Stomach (tissue), 19 donors: ENCODE data around the gene PANK2. TPM values are rescaled to one million over a fixed set of nuclear protein-coding genes. Genes with fewer than 3 reads are reported as not detected.
"Not testable (repeated sequence)": the region's sequence is repeated elsewhere in the genome, so short reads cannot be mapped to it uniquely, and the experiment has no call there.

Experiments used
- DNase-seq, 2 donors: peaks; one replicate each; pipeline versions ENCODE4 v3.0.0 to v3.0.0-alpha.2; 2013 to 2019
- H3K27ac ChIP-seq, 5 donors: fragments of 200-600 bp in 4 of 5; sonication (generic) in 4 of 5; one replicate each; pipeline ENCODE4 v1.5.1; 2013 to 2019; ENCODE audit warnings: mild to moderate bottlenecking in 1 of 5, moderate library complexity in 1 of 5
- H3K27me3 ChIP-seq, 3 donors: fragments of 200-600 bp; sonication (generic); one replicate each; pipeline ENCODE4 v1.5.1; 2017 to 2019; ENCODE audit warnings: mixed run types in 1 of 3
- H3K36me3 ChIP-seq, 4 donors: fragments of 200-600 bp; sonication (generic); 1 replicate in 3 of 4; 2 replicates in 1 of 4; pipeline ENCODE4 v1.5.1; 2016 to 2019
- H3K4me1 ChIP-seq, 4 donors: fragments of 200-600 bp; sonication (generic); one replicate each; pipeline ENCODE4 v1.5.1; 2016 to 2019
- H3K4me3 ChIP-seq, 4 donors: fragments of 200-600 bp; sonication (generic) in 3 of 4; one replicate each; pipeline ENCODE4 v1.5.1; 2016 to 2019; ENCODE audit warnings: mild to moderate bottlenecking in 1 of 4
- H3K9me3 ChIP-seq, 4 donors: fragments of 200-600 bp; sonication (generic); one replicate each; pipeline ENCODE4 v1.5.1; 2016 to 2019
- CTCF ChIP-seq, 7 experiments: fragments of 450-650 bp in 4 of 7; fragments of 200-600 bp in 3 of 7; sonication (generic) in 3 of 7; IDR thresholded peaks; one replicate each; pipeline ENCODE4 v1.5.1; 2016 to 2019; ENCODE audit warnings: antibody characterized with exemption in 7 of 7, control low read depth in 2 of 7, mild to moderate bottlenecking in 1 of 7
- EP300 ChIP-seq: sonication (generic); formaldehyde crosslinking; IDR thresholded peaks from one replicate; pipeline ENCODE4 v1.6.1; 2017; ENCODE audit warnings: antibody characterized with exemption
- POLR2A ChIP-seq, 4 donors: fragments of 450-650 bp; IDR thresholded peaks; one replicate each; pipeline ENCODE4 v1.6.1; 2016; ENCODE audit warnings: antibody characterized with exemption in 4 of 4, control low read depth in 2 of 4, mild to moderate bottlenecking in 1 of 4, moderate library complexity in 1 of 4
- POLR2AphosphoS5 ChIP-seq, 3 donors: sonication (generic); formaldehyde crosslinking; IDR thresholded peaks; one replicate each; pipeline ENCODE4 v1.6.1; 2016; ENCODE audit warnings: antibody characterized with exemption in 3 of 3
- WGBS, 5 donors: extraction: QIAGEN DNeasy Blood & Tissue Kit in 3 of 5; methylation state at CpG; one replicate each; pipeline versions ENCODE4 v1.1.5 to v1.1.7; 2013 to 2018; 5-methylcytosine and 5-hydroxymethylcytosine counted together
- intact Hi-C: fragments of 100-400 bp; cut with DNase I; formaldehyde crosslinking; loops from one replicate; pipeline ENCODE4 v1.15.1; 2023; ENCODE audit warnings: low total_unique reads
- long read RNA-seq, 10 donors: transcript quantifications; one replicate each; lab custom pipeline, GENCODE V29; 2026
- polyA plus RNA-seq, 3 donors: library from polyadenylated mRNA; stranded (reverse); fragments of 200-250 nt; gene quantifications; one replicate each; pipeline ENCODE4 v1.2.3, GENCODE V29; 2013
- total RNA-seq, 5 donors: library from RNA; depleted of rRNA; stranded (reverse); fragments of >200 nt; gene quantifications; one replicate each; pipeline versions ENCODE4 v1.1.0 to v1.2.3, GENCODE V29; 2014 to 2016
- donor health status: healthy with polysubstance abuse.
- donor health status: Bipolar disorder and iron deficiency.
- donor health status: healthy.

The PANK2 gene
- total RNA-seq (10 to 100 TPM in 4 of 5 donors, 1 to 10 TPM in 1; 8.8 to 68.4 (median 39.0) TPM), polyA plus RNA-seq (10 to 100 TPM; 19.3 to 28.5 (median 25.1) TPM)
- long read RNA-seq, donor 1, transcript PANK2-210 (1 exons, 661 nt): major isoform, 6 of 10 reads
- long read RNA-seq, donor 1, partial matches to known transcripts: 0 of 10 reads
- long read RNA-seq, donor 1, other reads (novel, unspliced or antisense): 0 of 10 reads
- long read RNA-seq, donor 2, transcript PANK2-210 (1 exons, 661 nt): major isoform, 6 of 10 reads
- long read RNA-seq, donor 2, partial matches to known transcripts: 0 of 10 reads
- long read RNA-seq, donor 2, other reads (novel, unspliced or antisense): 0 of 10 reads
- long read RNA-seq, donor 3, transcript PANK2-210 (1 exons, 661 nt): major isoform, 5 of 12 reads
- long read RNA-seq, donor 3, transcript PANK2-202 (7 exons, 1,843 nt): major isoform, 5 of 12 reads
- long read RNA-seq, donor 3, partial matches to known transcripts: 0 of 12 reads
- long read RNA-seq, donor 3, other reads (novel, unspliced or antisense): 0 of 12 reads
- long read RNA-seq, donor 4: 0 reads
- long read RNA-seq, donor 5, transcript PANK2-210 (1 exons, 661 nt): major isoform, 16 of 23 reads
- long read RNA-seq, donor 5, transcript PANK2-201 (7 exons, 2,280 nt): minor isoform, 5 of 23 reads
- long read RNA-seq, donor 5, partial matches to known transcripts: 0 of 23 reads
- long read RNA-seq, donor 5, other reads (novel, unspliced or antisense): 0 of 23 reads
- long read RNA-seq, donor 6, transcript PANK2-210 (1 exons, 661 nt): major isoform, 15 of 23 reads
- long read RNA-seq, donor 6, transcript PANK2-202 (7 exons, 1,843 nt): minor isoform, 5 of 23 reads
- long read RNA-seq, donor 6, partial matches to known transcripts: 0 of 23 reads
- long read RNA-seq, donor 6, other reads (novel, unspliced or antisense): 0 of 23 reads
- long read RNA-seq, donor 7, transcript PANK2-210 (1 exons, 661 nt): major isoform, 13 of 16 reads
- long read RNA-seq, donor 7, partial matches to known transcripts: 0 of 16 reads
- long read RNA-seq, donor 7, other reads (novel, unspliced or antisense): 0 of 16 reads
- long read RNA-seq, donor 8, transcript PANK2-202 (7 exons, 1,843 nt): minor isoform, 5 of 24 reads
- long read RNA-seq, donor 8, transcript PANK2-210 (1 exons, 661 nt): major isoform, 10 of 24 reads
- long read RNA-seq, donor 8, partial matches to known transcripts: 7 of 24 reads
- long read RNA-seq, donor 8, other reads (novel, unspliced or antisense): 0 of 24 reads
- long read RNA-seq, donor 9, transcript PANK2-210 (1 exons, 661 nt): major isoform, 7 of 12 reads
- long read RNA-seq, donor 9, partial matches to known transcripts: 0 of 12 reads
- long read RNA-seq, donor 9, other reads (novel, unspliced or antisense): 0 of 12 reads
- long read RNA-seq, donor 10, partial matches to known transcripts: 0 of 6 reads
- long read RNA-seq, donor 10, other reads (novel, unspliced or antisense): 0 of 6 reads

- TF ChIP-seq POLR2A (IDR thresholded peaks at IDR 0.05): peak in 2 of 4 donors; percentile 37 to 78
- TF ChIP-seq POLR2AphosphoS5 (IDR thresholded peaks at IDR 0.05): peak; percentile 82 to 98 (median 95)
- peak in 5 of 7 experiments; percentile 27 to 54 (median 38) for TF ChIP-seq CTCF (IDR thresholded peaks at IDR 0.05)
- no peak for TF ChIP-seq EP300
- Histone ChIP-seq H3K27me3 (no peaks in the 10 kb centered on the region), H3K9me3 (no peaks in the 10 kb centered on the region), H3K4me1 (peaks cover 41 to 55% (median 48%) of the 10 kb centered on the region in 4 donors), H3K36me3 (no peaks in the 10 kb centered on the region), H3K4me3 (peak within 1 kb of the TSS; percentile 87 to 100 (median 93)), H3K27ac (peak within 1 kb of the TSS; percentile 96 to 98 (median 97))
- intact Hi-C loops: no loop called here
- peak; percentile 99 to 100 for DNase-seq
- WGBS, 5 donors: 0 to 1% (median 0%) methylated on average over 18 to 72 of the region's 72 CpGs
These were observed at the start of gene PANK2 for GRCh38 chr20:3888622-3889488. Gene PANK2, plus strand, starts transcription at chr20:3889387.

DNA sequence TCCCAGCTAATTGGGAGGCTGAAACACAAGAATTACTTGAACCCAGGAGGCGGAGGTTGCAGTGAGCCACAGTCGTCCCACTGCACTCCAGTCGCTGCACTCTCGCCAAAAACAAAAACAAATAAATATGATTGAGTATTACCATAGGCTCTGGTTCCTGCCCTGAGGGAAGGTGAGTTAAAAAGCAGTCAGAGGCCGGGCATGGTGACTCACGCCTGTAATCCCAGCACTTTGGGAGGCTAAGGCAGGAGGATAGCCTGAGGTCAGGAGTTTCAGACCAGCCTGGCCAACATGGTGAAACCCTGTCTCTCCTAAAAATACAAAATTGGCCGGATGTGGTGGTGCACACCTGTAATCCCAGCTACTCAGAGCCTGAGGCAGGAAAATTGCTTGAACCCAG is 49.0 kb upstream of the PANK2 start:
- H3K9me3 ChIP-seq, intact Hi-C loops, H3K27me3 ChIP-seq, DNase-seq, H3K4me3 ChIP-seq, H3K27ac ChIP-seq: not testable (repeated sequence)
- WGBS, 5 donors: 91 to 98% (median 96%) methylated on average over 7 of the region's 7 CpGs
- Histone ChIP-seq H3K4me1 (peaks cover 0 to 12% (median 8%) of the 10 kb centered on the region in 4 donors), H3K36me3 (peaks cover 0 to 15% (median 7%) of the 10 kb centered on the region in 4 donors)

- no peak overlapping the region for H3K4me3 ChIP-seq
- intact Hi-C loops: no loop called here
- peaks cover under 1 to 27% (median 21%) of the 10 kb centered on the region in 4 donors for H3K4me1 ChIP-seq
- TF ChIP-seq CTCF (IDR thresholded peaks at IDR 0.05): no peak
- TF ChIP-seq POLR2A (IDR thresholded peaks at IDR 0.05): no peak
- TF ChIP-seq POLR2AphosphoS5 (IDR thresholded peaks at IDR 0.05): peak in 1 of 3 donors; percentile 22
- no peak for TF ChIP-seq EP300
- H3K27me3 ChIP-seq: no peaks in the 10 kb centered on the region
- DNase-seq: no peak
- 37 to 60% (median 42%) methylated on average over 7 of the region's 7 CpGs for WGBS, 5 donors
- H3K9me3 ChIP-seq: no peaks in the 10 kb centered on the region
- peaks cover 0 to 10% (median 0%) of the 10 kb centered on the region in 4 donors for H3K36me3 ChIP-seq
- H3K27ac ChIP-seq: peak overlapping the region; percentile 2 to 67 (median 55)
These were observed 46.7 kb upstream of the PANK2 start for GRCh38 chr20:3842348-3842930.
